T1000 (cell line): ENCODE data around the gene DRC3.

ENCODE experiments used
- DNase-seq: peaks from one replicate; lab custom pipeline; 2025; ENCODE audit warnings: mixed read lengths; lab: John Stamatoyannopoulos, UW

Gene DRC3

GRCh38 chr17:17966399-17966798, 6.3 kb upstream of the DRC3 start:
- no peak for DNase-seq

- DNase-seq, result no peak
Measured at GRCh38 chr17:17970699-17971430, 1.8 kb upstream of the DRC3 start.

GRCh38 chr17:17971431-17972125, 1.1 kb upstream of the DRC3 start:
- DNase-seq, result no peak

- DNase-seq, result no peak
Measured at GRCh38 chr17:17972952-17973254, 241 bp downstream of the DRC3 start.

- DNase-seq, result no peak
Measured at GRCh38 chr17:17975436-17975835, 2.8 kb downstream of the DRC3 start.

- no peak for DNase-seq
Measured at GRCh38 chr17:17976931-17977570, 4.4 kb downstream of the DRC3 start.

GRCh38 chr17:17978481-17979424, 6.1 kb downstream of the DRC3 start:
- no peak for DNase-seq

GRCh38 chr17:17979778-17980177, 7.1 kb downstream of the DRC3 start:
- DNase-seq, result no peak

- no peak for DNase-seq
Measured at GRCh38 chr17:17981330-17981729, 8.7 kb downstream of the DRC3 start.

- no peak for DNase-seq
Measured at GRCh38 chr17:17982801-17983200, 10.1 kb downstream of the DRC3 start.

GRCh38 chr17:17983376-17983775, 10.7 kb downstream of the DRC3 start:
- no peak for DNase-seq

GRCh38 chr17:17983776-17984175, 11.1 kb downstream of the DRC3 start:
- no peak for DNase-seq

- DNase-seq, result no peak
Measured at GRCh38 chr17:17985153-17985552, 12.5 kb downstream of the DRC3 start.

- no peak for DNase-seq
Measured at GRCh38 chr17:17985555-17985954, 12.9 kb downstream of the DRC3 start.

GRCh38 chr17:17987187-17987896, 14.7 kb downstream of the DRC3 start:
- no peak for DNase-seq

GRCh38 chr17:17987901-17988300, 15.2 kb downstream of the DRC3 start:
- DNase-seq, result no peak

GRCh38 chr17:17988427-17988945, 15.8 kb downstream of the DRC3 start:
- no peak for DNase-seq

GRCh38 chr17:17989081-17989480, 16.4 kb downstream of the DRC3 start:
- DNase-seq, result no peak

GRCh38 chr17:17989618-17990017, 17.0 kb downstream of the DRC3 start:
- no peak for DNase-seq

GRCh38 chr17:17990282-17990681, 17.6 kb downstream of the DRC3 start:
- DNase-seq, result peak; percentile 71

- no peak for DNase-seq
Measured at GRCh38 chr17:17993366-17993765, 20.7 kb downstream of the DRC3 start.
